ENCODE data around the gene ZER1. TPM values are rescaled to one million over a fixed set of nuclear protein-coding genes. Genes with fewer than 3 reads are reported as not detected.

Gene ZER1
- total and polyA plus RNA-seq, 2 of the 8 experiments (the other 6 are each of a cell fraction or from before 2014, with no cell fraction given) = 20.5 to 26.6 TPM

DNA sequence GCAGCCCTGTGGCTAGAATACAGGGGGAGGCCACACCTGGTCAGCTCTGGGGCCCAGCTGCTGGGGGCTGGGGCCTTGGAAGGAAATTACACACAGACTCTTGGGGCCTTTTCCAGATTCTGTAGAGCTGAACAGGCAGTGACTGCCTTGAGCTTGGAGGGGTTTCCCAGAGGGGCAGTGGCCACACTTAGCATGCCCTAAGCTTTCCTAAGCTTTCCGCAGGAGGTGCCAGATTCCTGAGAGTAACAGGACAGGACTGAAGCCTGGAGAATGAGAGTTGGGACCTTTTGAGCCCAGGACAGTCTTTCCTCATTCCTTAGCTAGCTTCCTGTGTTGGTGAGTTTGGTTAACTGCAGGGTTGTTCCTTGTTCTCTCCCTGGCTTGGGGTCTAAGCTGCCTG is 16.7 kb upstream of the ZER1 start:
- H3K9ac ChIP-seq (replicated peaks in 1 of 4; ENCODE audit: extremely low read depth in 1 of 4, low read depth in 3 of 4, low read length in 3 of 4) = no peak overlapping the region
- H2BK12ac ChIP-seq (ENCODE audit: low read depth, low read length) = no peak overlapping the region
- H4K91ac ChIP-seq (replicated peaks; ENCODE audit: insufficient read length, low read length) = no peak overlapping the region
- TF ChIP-seq TCF12 (IDR thresholded peaks at IDR 0.05; ENCODE audit: low read depth, low read length) (no peak), RFX5 (IDR thresholded peaks at IDR 0.05; ENCODE audit: borderline replicate concordance, low read depth, low read length) (no peak), SUZ12 (IDR thresholded peaks at IDR 0.05; ENCODE audit: low read length) (no peak)
- no peaks in the 10 kb centered on the region for H3K27me3 ChIP-seq (replicated peaks in 1 of 4; ENCODE audit: control insufficient read depth in 3 of 4, extremely low read depth in 1 of 4, insufficient read depth in 3 of 4, low read length in 3 of 4)
- H3K4me2 ChIP-seq (ENCODE audit: insufficient read depth in 1 of 2, low read depth in 2 of 2, low read length in 2 of 2) = peak overlapping the region; percentile 77 to 83; a peak in 2 of 4 replicates
- H3K18ac ChIP-seq (ENCODE audit: extremely low read depth, low read length) = no peak overlapping the region
- H3K56ac ChIP-seq (replicated peaks; ENCODE audit: insufficient read length, low read depth, low read length) = no peak overlapping the region
- no peak overlapping the region for H2BK20ac ChIP-seq (ENCODE audit: low read length)
- no peak overlapping the region for H3K27ac ChIP-seq (ENCODE audit: low read depth, low read length)
- no peak overlapping the region for H4K8ac ChIP-seq (ENCODE audit: extremely low read depth, insufficient read depth, low read length)
- CTCF ChIA-PET (ENCODE audit: partially characterized antibody) = interaction anchor here (0.6 to 2.0 kb wide), 15 partner anchors 13 to 95 kb away, joined by 3 to 10 read pairs (median 4); partner anchors contain the start of genes ENDOG and ZER1
- FAIRE-seq (no peak), DNase-seq (ENCODE audit: low read depth in 1 of 2, low spot score in 2 of 2) (no peak)
- no peak overlapping the region for H2AK5ac ChIP-seq (ENCODE audit: low read depth, low read length)
- 100% methylated on average over 1 of the region's 1 CpG; no CpG with 5 or more reads in 1 of the 2 experiments for WGBS, 2 experiments (ENCODE audit: extremely low coverage in 1 of 2, insufficient coverage in 1 of 2, insufficient read length in 1 of 2, insufficient replicate concordance in 2 of 2, low coverage in 1 of 2, low lambda C conversion rate in 2 of 2, missing lambda C conversion rate in 1 of 2)
- peaks cover 3 to 16% (median 7%) of the 10 kb centered on the region in 4 experiments; a peak in 4 of 8 replicates for H3K36me3 ChIP-seq (ENCODE audit: control insufficient read depth in 2 of 4, insufficient read depth in 4 of 4, low read length in 3 of 4)
- no peak overlapping the region for H2BK5ac ChIP-seq (ENCODE audit: low read depth, low read length)
- H4K5ac ChIP-seq (ENCODE audit: insufficient read length, low read depth, low read length) = no peak overlapping the region
- no peaks in the 10 kb centered on the region; the same call in 1 of the 2 replicates for H3K79me1 ChIP-seq (ENCODE audit: low read depth, low read length)
- peaks cover 0 to 7% of the 10 kb centered on the region in 2 experiments; a peak in 1 of 4 replicates for H3K79me2 ChIP-seq (ENCODE audit: control insufficient read depth in 1 of 2, insufficient read depth in 2 of 2, low read length in 2 of 2)
- peaks cover 5% of the 10 kb centered on the region; the same call in 1 of the 2 replicates for H3K23me2 ChIP-seq (ENCODE audit: low read depth, low read length)
- POLR2A ChIA-PET (ENCODE audit: partially characterized antibody) = interaction anchor here (0.5 to 2.2 kb wide), 12 partner anchors 17 to 141 kb away, joined by 3 to 9 read pairs (median 4); partner anchors contain the start of genes ENDOG, ZDHHC12 and ZER1
- H3K9me3 ChIP-seq (ENCODE audit: insufficient read depth in 2 of 2, low read depth in 1 of 2, low read length in 1 of 2) = no peaks in the 10 kb centered on the region
- H3K4me1 ChIP-seq (replicated peaks in 1 of 4; ENCODE audit: control insufficient read depth in 3 of 4, insufficient read depth in 4 of 4, low read length in 3 of 4) = peaks cover 0 to 2% (median 0%) of the 10 kb centered on the region in 4 experiments; a peak in 1 of 7 replicates
- H2BK15ac ChIP-seq (ENCODE audit: low read length) = no peak overlapping the region
- no peak overlapping the region for H2AFZ ChIP-seq (ENCODE audit: low read length)
- no peak overlapping the region for H3K14ac ChIP-seq (ENCODE audit: insufficient read length)
- no peak overlapping the region for H3K4ac ChIP-seq (replicated peaks; ENCODE audit: insufficient read length, low read depth, low read length)
- peak overlapping the region in 3 of 4 experiments; percentile 84 to 98 (median 88); a peak in 4 of 8 replicates for H3K4me3 ChIP-seq (ENCODE audit: extremely low read depth in 1 of 4, insufficient read depth in 2 of 4, low read depth in 3 of 4, low read length in 4 of 4)
- H2BK120ac ChIP-seq (replicated peaks; ENCODE audit: low read depth, low read length) = no peak overlapping the region
- peaks cover 0 to 1% of the 10 kb centered on the region in 2 experiments for H4K20me1 ChIP-seq (replicated peaks in 1 of 2; ENCODE audit: control insufficient read depth in 1 of 2, insufficient read depth in 2 of 2, low read length in 2 of 2)
- no peak overlapping the region for H3K23ac ChIP-seq (ENCODE audit: insufficient read length)
